MG63 (cell line): ENCODE measurements around the gene POGK. TPM values are rescaled to one million over a fixed set of nuclear protein-coding genes. Genes with fewer than 3 reads are reported as not detected.
A peak's percentile ranks its signal among the peaks of the same experiment; 100 is the strongest.
"Not testable (repeated sequence)": the region's sequence is repeated elsewhere in the genome, so short reads cannot be mapped to it uniquely, and the experiment has no call there.

Experiments used
- DNase-seq: peaks from one replicate; pipeline ENCODE4 v3.0.0-alpha.2; 2020
- H3K27me3 ChIP-seq: fragments of 250-450 bp; sonication (Bioruptor Pico); 2 replicates; pipeline ENCODE4 v1.5.1; 2020; ENCODE audit warnings: mild to moderate bottlenecking, moderate library complexity
- H3K36me3 ChIP-seq: fragments of 250-450 bp; sonication (Bioruptor Pico); 2 replicates; pipeline ENCODE4 v1.5.1; 2020; ENCODE audit warnings: mild to moderate bottlenecking, moderate library complexity
- H3K4me3 ChIP-seq: fragments of 250-450 bp; sonication (Bioruptor Pico); 2 replicates; pipeline ENCODE4 v1.5.1; 2020; ENCODE audit warnings: mild to moderate bottlenecking, moderate library complexity
- H3K9me3 ChIP-seq: fragments of 250-450 bp; sonication (Bioruptor Pico); 2 replicates; pipeline ENCODE4 v1.5.1; 2020; ENCODE audit warnings: mild to moderate bottlenecking, moderate library complexity
- total RNA-seq: library from RNA; depleted of rRNA; stranded (reverse); fragments of >200 nt; shearing (Covaris generic); gene quantifications from 2 replicates; pipeline ENCODE4 v1.2.3, GENCODE V29; 2014; ENCODE audit warnings: low replicate concordance

POGK gene
- total RNA-seq, 1 experiment from 2014 or later: 70.1 TPM

- Histone ChIP-seq H3K27me3 (no peaks in the 10 kb centered on the region), H3K36me3 (peaks cover 10% of the 10 kb centered on the region), H3K9me3 (0 out of 2 replicates have a peak, but pooled peaks cover 2% of the 10 kb centered on the region), H3K4me3 (peak overlapping the region; percentile 91)
- DNase-seq: no peak
Measured at GRCh38 chr1:166876540-166876838, 37.2 kb downstream of the POGK start.

- DNase-seq, H3K4me3 ChIP-seq, H3K27me3 ChIP-seq, H3K9me3 ChIP-seq, H3K36me3 ChIP-seq: not testable (repeated sequence)
Measured at GRCh38 chr1:166878173-166878917, 39.1 kb downstream of the POGK start.

GRCh38 chr1:166882893-166883292, 43.6 kb downstream of the POGK start:
- DNase-seq: no peak

GRCh38 chr1:166884040-166884642, 44.9 kb downstream of the POGK start:
- Histone ChIP-seq H3K4me3 (no peak overlapping the region), H3K36me3 (no peaks in the 10 kb centered on the region), H3K9me3 (no peaks in the 10 kb centered on the region), H3K27me3 (no peaks in the 10 kb centered on the region; the same call in 1 of the 2 replicates)
- peak; percentile 13 for DNase-seq

More at GRCh38 chr1:166882893-166883292, 43.6 kb downstream of the POGK start:
- H3K9me3 ChIP-seq: 0 out of 2 replicates have a peak, but pooled peaks cover 2% of the 10 kb centered on the region
- H3K27me3 ChIP-seq: no peaks in the 10 kb centered on the region; the same call in 1 of the 2 replicates
- H3K4me3 ChIP-seq: no peak overlapping the region
- no peaks in the 10 kb centered on the region for H3K36me3 ChIP-seq

GRCh38 chr1:166884971-166885370, 45.7 kb downstream of the POGK start:
- Histone ChIP-seq H3K4me3 (no peak overlapping the region), H3K36me3 (no peaks in the 10 kb centered on the region), H3K27me3 (no peaks in the 10 kb centered on the region; the same call in 1 of the 2 replicates), H3K9me3 (no peaks in the 10 kb centered on the region)
- no peak for DNase-seq

- Histone ChIP-seq H3K27me3 (no peaks in the 10 kb centered on the region; the same call in 1 of the 2 replicates), H3K9me3 (no peaks in the 10 kb centered on the region), H3K36me3 (no peaks in the 10 kb centered on the region), H3K4me3 (no peak overlapping the region)
- DNase-seq: no peak
Measured at GRCh38 chr1:166888373-166889111, 49.3 kb downstream of the POGK start.

GRCh38 chr1:166889776-166890175, 50.5 kb downstream of the POGK start:
- no peaks in the 10 kb centered on the region; the same call in 1 of the 2 replicates for H3K27me3 ChIP-seq
- DNase-seq: no peak
- H3K4me3 ChIP-seq: no peak overlapping the region
- H3K36me3 ChIP-seq: no peaks in the 10 kb centered on the region
- no peaks in the 10 kb centered on the region for H3K9me3 ChIP-seq

- no peak for DNase-seq
- Histone ChIP-seq H3K27me3 (0 out of 2 replicates have a peak, but pooled peaks cover 4% of the 10 kb centered on the region), H3K4me3 (no peak overlapping the region)
Measured at GRCh38 chr1:166895766-166896165, 56.5 kb downstream of the POGK start.

GRCh38 chr1:166899769-166900168, 60.5 kb downstream of the POGK start:
- DNase-seq: no peak

More at GRCh38 chr1:166895766-166896165, 56.5 kb downstream of the POGK start:
- Histone ChIP-seq H3K36me3 (no peaks in the 10 kb centered on the region), H3K9me3 (no peaks in the 10 kb centered on the region)

GRCh38 chr1:166900987-166901386, 61.7 kb downstream of the POGK start:
- no peaks in the 10 kb centered on the region for H3K9me3 ChIP-seq
- H3K27me3 ChIP-seq: no peaks in the 10 kb centered on the region
- H3K36me3 ChIP-seq: no peaks in the 10 kb centered on the region
- H3K4me3 ChIP-seq: no peak overlapping the region
- no peak for DNase-seq

More at GRCh38 chr1:166899769-166900168, 60.5 kb downstream of the POGK start:
- Histone ChIP-seq H3K9me3 (no peaks in the 10 kb centered on the region), H3K36me3 (no peaks in the 10 kb centered on the region), H3K27me3 (0 out of 2 replicates have a peak, but pooled peaks cover 4% of the 10 kb centered on the region), H3K4me3 (no peak overlapping the region)

GRCh38 chr1:166902279-166902678, 63.0 kb downstream of the POGK start:
- no peaks in the 10 kb centered on the region for H3K36me3 ChIP-seq
- no peak for DNase-seq
- no peaks in the 10 kb centered on the region for H3K27me3 ChIP-seq
- no peaks in the 10 kb centered on the region for H3K9me3 ChIP-seq
- H3K4me3 ChIP-seq: no peak overlapping the region

- Histone ChIP-seq H3K4me3 (no peak overlapping the region), H3K27me3 (no peaks in the 10 kb centered on the region), H3K36me3 (no peaks in the 10 kb centered on the region), H3K9me3 (no peaks in the 10 kb centered on the region)
- no peak for DNase-seq
Measured at GRCh38 chr1:166903232-166903631, 64.0 kb downstream of the POGK start.

- Histone ChIP-seq H3K9me3 (no peaks in the 10 kb centered on the region), H3K36me3 (no peaks in the 10 kb centered on the region), H3K4me3 (no peak overlapping the region), H3K27me3 (no peaks in the 10 kb centered on the region)
- DNase-seq: no peak
Measured at GRCh38 chr1:166905136-166905535, 65.9 kb downstream of the POGK start.

GRCh38 chr1:166905900-166906299, 66.6 kb downstream of the POGK start:
- Histone ChIP-seq H3K9me3 (no peaks in the 10 kb centered on the region), H3K27me3 (no peaks in the 10 kb centered on the region), H3K36me3 (no peaks in the 10 kb centered on the region), H3K4me3 (no peak overlapping the region)
- DNase-seq: peak; percentile 48
